A673 (cell line): ENCODE measurements around the gene FOXN1.

Experiments
- EZH2 ChIP-seq: fragments of 200-600 bp; sonication (generic); IDR thresholded peaks from 2 replicates; pipeline ENCODE4 v1.6.1; 2017; ENCODE audit warnings: borderline replicate concordance, low read depth, mild to moderate bottlenecking, mixed read lengths, antibody characterized with exemption, low read length; ENCODE audit not compliant: poor library complexity, severe bottlenecking
- TF ChIP-seq, protein P1 (sequence below): fragments of 300-800, 200-600 bp; sonication (generic); conservative IDR thresholded peaks from 2 replicates; pipeline ENCODE4 v1.5.1; 2017; ENCODE audit warnings: low read depth, mild to moderate bottlenecking, antibody characterized with exemption, low read length, moderate library complexity, mixed read lengths

DNA sequence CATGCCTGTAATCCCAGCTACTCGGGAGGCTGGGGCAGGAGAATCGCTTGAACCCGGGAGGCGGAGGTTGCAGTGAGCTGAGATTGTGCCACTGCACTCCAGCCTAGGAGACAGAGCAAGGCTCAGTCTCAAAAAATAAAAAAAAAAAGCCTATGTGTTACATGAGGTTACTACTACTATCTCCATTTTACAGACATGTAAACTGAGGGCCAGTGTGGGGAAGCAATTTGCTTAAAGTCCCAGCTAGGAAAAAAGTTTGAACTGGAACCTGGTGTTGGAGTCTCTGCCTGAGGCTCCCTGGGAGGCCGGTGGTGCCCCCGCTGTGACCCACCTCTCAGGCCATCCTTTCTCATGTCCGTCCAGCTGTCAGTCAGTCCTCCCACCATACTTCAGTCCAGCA is 28.2 kb upstream of the FOXN1 start:
- TF ChIP-seq, protein P1, sequence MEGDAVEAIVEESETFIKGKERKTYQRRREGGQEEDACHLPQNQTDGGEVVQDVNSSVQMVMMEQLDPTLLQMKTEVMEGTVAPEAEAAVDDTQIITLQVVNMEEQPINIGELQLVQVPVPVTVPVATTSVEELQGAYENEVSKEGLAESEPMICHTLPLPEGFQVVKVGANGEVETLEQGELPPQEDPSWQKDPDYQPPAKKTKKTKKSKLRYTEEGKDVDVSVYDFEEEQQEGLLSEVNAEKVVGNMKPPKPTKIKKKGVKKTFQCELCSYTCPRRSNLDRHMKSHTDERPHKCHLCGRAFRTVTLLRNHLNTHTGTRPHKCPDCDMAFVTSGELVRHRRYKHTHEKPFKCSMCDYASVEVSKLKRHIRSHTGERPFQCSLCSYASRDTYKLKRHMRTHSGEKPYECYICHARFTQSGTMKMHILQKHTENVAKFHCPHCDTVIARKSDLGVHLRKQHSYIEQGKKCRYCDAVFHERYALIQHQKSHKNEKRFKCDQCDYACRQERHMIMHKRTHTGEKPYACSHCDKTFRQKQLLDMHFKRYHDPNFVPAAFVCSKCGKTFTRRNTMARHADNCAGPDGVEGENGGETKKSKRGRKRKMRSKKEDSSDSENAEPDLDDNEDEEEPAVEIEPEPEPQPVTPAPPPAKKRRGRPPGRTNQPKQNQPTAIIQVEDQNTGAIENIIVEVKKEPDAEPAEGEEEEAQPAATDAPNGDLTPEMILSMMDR: no peak
- TF ChIP-seq EZH2: no peak
